Endothelial cell of umbilical vein (primary cell): ENCODE data around the gene ITM2B.

Experiments used
- CTCF ChIP-seq, 2 donors: IDR thresholded peaks; 1 replicate in 1 of 2; 2 replicates in 1 of 2; pipeline ENCODE4 v1.5.1; 2011; ENCODE audit warnings: low read length in 2 of 2, mild to moderate bottlenecking in 2 of 2, moderate library complexity in 2 of 2, control low read depth in 1 of 2, inconsistent platforms in 1 of 2, low read depth in 1 of 2; ENCODE audit not compliant: insufficient read depth in 1 of 2; ENCODE audit errors: extremely low read depth in 1 of 2
- EZH2 ChIP-seq: IDR thresholded peaks from 2 replicates; pipeline ENCODE4 v1.6.1; 2012; ENCODE audit warnings: borderline replicate concordance, low read depth, mild to moderate bottlenecking, moderate library complexity, low read length, inconsistent platforms; ENCODE audit not compliant: severe bottlenecking
- POLR2A ChIP-seq: IDR thresholded peaks from 2 replicates; pipeline ENCODE4 v1.6.1; 2012; ENCODE audit warnings: low read depth, mild to moderate bottlenecking, control low read depth, low read length
- POLR2AphosphoS5 ChIP-seq: IDR thresholded peaks from 2 replicates; pipeline ENCODE4 v1.6.1; 2012; ENCODE audit warnings: low read depth, mild to moderate bottlenecking, control low read depth, low read length, moderate library complexity; ENCODE audit not compliant: insufficient read depth

- TF ChIP-seq CTCF (IDR thresholded peaks at IDR 0.05; ENCODE audit: extremely low read depth in 1 of 2, insufficient read depth in 1 of 2, low read depth in 1 of 2, low read length in 2 of 2), result no peak
- TF ChIP-seq POLR2A, result no peak
- no peak for TF ChIP-seq EZH2
- no peak for TF ChIP-seq POLR2AphosphoS5
Measured at GRCh38 chr13:48273346-48273745, 40.3 kb downstream of the ITM2B start.
